Bronchial epithelial cell (primary cell): ENCODE data around the gene SCAI. TPM values are rescaled to one million over a fixed set of nuclear protein-coding genes. Genes with fewer than 3 reads are reported as not detected.
"Not testable (repeated sequence)": the region's sequence is repeated elsewhere in the genome, so short reads cannot be mapped to it uniquely, and the experiment has no call there.

Experiments used
- DNase-seq: peaks from one replicate; pipeline ENCODE4 v3.0.0-alpha.2; 2010; ENCODE audit warnings: low read depth
- FAIRE-seq: peaks from 2 replicates; lab custom pipeline; 2011; peaks lifted over from hg19 to GRCh38; lab: Jason Lieb, UNC
- H3K27me3 ChIP-seq: 2 replicates; pipeline ENCODE4 v1.5.1; 2011; ENCODE audit warnings: low read length; ENCODE audit not compliant: control insufficient read depth, insufficient read depth
- H3K36me3 ChIP-seq: 2 replicates; pipeline ENCODE4 v1.5.1; 2011; ENCODE audit warnings: low read length; ENCODE audit not compliant: control insufficient read depth, insufficient read depth
- H3K4me3 ChIP-seq: 2 replicates; pipeline ENCODE4 v1.5.1; 2011; ENCODE audit warnings: mild to moderate bottlenecking, low read depth, low read length, control low read depth
- CTCF ChIP-seq: IDR thresholded peaks from 2 replicates; pipeline ENCODE4 v1.5.1; 2011; ENCODE audit warnings: mild to moderate bottlenecking, moderate library complexity, low read length, control low read depth, inconsistent platforms; ENCODE audit not compliant: insufficient read depth, severe bottlenecking
- total RNA-seq: library from RNA; depleted of rRNA; stranded (reverse); fragments of >200 nt; gene quantifications from 2 replicates; pipeline ENCODE4 v1.2.1, GENCODE V29; 2014

The SCAI gene
- total RNA-seq, 1 donor from 2014 or later = 7.1 TPM

GRCh38 chr9:124980431-124980830, 162.9 kb downstream of the SCAI start:
- Histone ChIP-seq H3K4me3 (no peak overlapping the region), H3K27me3 (no peaks in the 10 kb centered on the region), H3K36me3 (no peaks in the 10 kb centered on the region)
- FAIRE-seq (no peak), DNase-seq (no peak)
- no peak for TF ChIP-seq CTCF

GRCh38 chr9:124975131-124975530, 168.2 kb downstream of the SCAI start:
- no peaks in the 10 kb centered on the region for H3K27me3 ChIP-seq
- DNase-seq (no peak), FAIRE-seq (no peak)
- no peaks in the 10 kb centered on the region for H3K36me3 ChIP-seq
- H3K4me3 ChIP-seq = no peak overlapping the region
- no peak for TF ChIP-seq CTCF

GRCh38 chr9:124973807-124974206, 169.5 kb downstream of the SCAI start:
- FAIRE-seq = no peak
- no peak for TF ChIP-seq CTCF

GRCh38 chr9:124972241-124972770, 171.0 kb downstream of the SCAI start:
- Histone ChIP-seq H3K27me3 (no peaks in the 10 kb centered on the region), H3K36me3 (no peaks in the 10 kb centered on the region), H3K4me3 (no peak overlapping the region)
- no peak for DNase-seq
- FAIRE-seq = no peak
- TF ChIP-seq CTCF = no peak

More at GRCh38 chr9:124973807-124974206, 169.5 kb downstream of the SCAI start:
- H3K36me3 ChIP-seq = no peaks in the 10 kb centered on the region
- DNase-seq = no peak
- H3K4me3 ChIP-seq = no peak overlapping the region
- no peaks in the 10 kb centered on the region for H3K27me3 ChIP-seq

- FAIRE-seq (no peak), DNase-seq (no peak)
- Histone ChIP-seq H3K27me3 (no peaks in the 10 kb centered on the region), H3K4me3 (no peak overlapping the region), H3K36me3 (no peaks in the 10 kb centered on the region)
- TF ChIP-seq CTCF = no peak
Observed at GRCh38 chr9:124969401-124969800, 173.9 kb downstream of the SCAI start.

- Histone ChIP-seq H3K36me3 (no peaks in the 10 kb centered on the region), H3K27me3 (no peaks in the 10 kb centered on the region), H3K4me3 (no peak overlapping the region)
- DNase-seq = no peak
- FAIRE-seq = peak; percentile 88
- TF ChIP-seq CTCF = no peak
Observed at GRCh38 chr9:124968238-124968637, 175.1 kb downstream of the SCAI start.

GRCh38 chr9:124965775-124966568, 177.4 kb downstream of the SCAI start:
- H3K4me3 ChIP-seq, H3K27me3 ChIP-seq, DNase-seq, H3K36me3 ChIP-seq, FAIRE-seq: not testable (repeated sequence)
